ENCODE measurements around the gene ST3GAL3.
"Not testable (repeated sequence)": the region's sequence is repeated elsewhere in the genome, so short reads cannot be mapped to it uniquely, and the experiment has no call there.

ST3GAL3 gene

GRCh38 chr1:43828574-43828973, 121.2 kb downstream of the ST3GAL3 start:
- no peak for DNase-seq

- DNase-seq: no peak
Observed at GRCh38 chr1:43830802-43831201, 123.5 kb downstream of the ST3GAL3 start.

- peak; percentile 61 for DNase-seq
Observed at GRCh38 chr1:43831851-43832250, 124.5 kb downstream of the ST3GAL3 start.

GRCh38 chr1:43832255-43832654, 124.9 kb downstream of the ST3GAL3 start:
- DNase-seq: no peak

GRCh38 chr1:43832998-43833397, 125.7 kb downstream of the ST3GAL3 start:
- peak; percentile 31 for DNase-seq

GRCh38 chr1:43833902-43834279, 126.6 kb downstream of the ST3GAL3 start:
- not testable (repeated sequence) for DNase-seq

- peak; percentile 84 for DNase-seq
Observed at GRCh38 chr1:43834280-43835081, 127.1 kb downstream of the ST3GAL3 start.

GRCh38 chr1:43835082-43836021, 128.0 kb downstream of the ST3GAL3 start:
- DNase-seq: peak; percentile 41

- DNase-seq: no peak
Observed at GRCh38 chr1:43836267-43836951, 129.1 kb downstream of the ST3GAL3 start.

- DNase-seq: no peak
Observed at GRCh38 chr1:43839056-43839455, 131.7 kb downstream of the ST3GAL3 start.

- peak; percentile 36 for DNase-seq
Observed at GRCh38 chr1:43841321-43842174, 134.2 kb downstream of the ST3GAL3 start.

- DNase-seq: no peak
Observed at GRCh38 chr1:43842175-43842498, 134.8 kb downstream of the ST3GAL3 start.

- no peak for DNase-seq
Observed at GRCh38 chr1:43843684-43844083, 136.3 kb downstream of the ST3GAL3 start.

- DNase-seq: peak; percentile 61
Observed at GRCh38 chr1:43844114-43844513, 136.8 kb downstream of the ST3GAL3 start.

GRCh38 chr1:43847290-43847689, 140.0 kb downstream of the ST3GAL3 start:
- DNase-seq: peak; percentile 59

- no peak for DNase-seq
Observed at GRCh38 chr1:43847882-43848281, 140.5 kb downstream of the ST3GAL3 start.

- DNase-seq: no peak
Observed at GRCh38 chr1:43849670-43850069, 142.3 kb downstream of the ST3GAL3 start.

GRCh38 chr1:43850591-43851233, 143.4 kb downstream of the ST3GAL3 start:
- no peak for DNase-seq

- DNase-seq: no peak
Observed at GRCh38 chr1:43851561-43852338, 144.4 kb downstream of the ST3GAL3 start.

- peak; percentile 28 for DNase-seq
Observed at GRCh38 chr1:43853161-43853921, 146.0 kb downstream of the ST3GAL3 start.

All from inflammatory macrophage treated with lipopolysaccharide for 4 hours (primary cell).